ENCODE results near the gene MKRN2.
"Not testable (repeated sequence)": the region's sequence is repeated elsewhere in the genome, so short reads cannot be mapped to it uniquely, and the experiment has no call there.

Gene MKRN2

GRCh38 chr3:12590096-12590495, 33.2 kb downstream of the MKRN2 start:
- ATAC-seq = no peak

- no peak for ATAC-seq
Observed at GRCh38 chr3:12591456-12591855, 34.6 kb downstream of the MKRN2 start.

DNA sequence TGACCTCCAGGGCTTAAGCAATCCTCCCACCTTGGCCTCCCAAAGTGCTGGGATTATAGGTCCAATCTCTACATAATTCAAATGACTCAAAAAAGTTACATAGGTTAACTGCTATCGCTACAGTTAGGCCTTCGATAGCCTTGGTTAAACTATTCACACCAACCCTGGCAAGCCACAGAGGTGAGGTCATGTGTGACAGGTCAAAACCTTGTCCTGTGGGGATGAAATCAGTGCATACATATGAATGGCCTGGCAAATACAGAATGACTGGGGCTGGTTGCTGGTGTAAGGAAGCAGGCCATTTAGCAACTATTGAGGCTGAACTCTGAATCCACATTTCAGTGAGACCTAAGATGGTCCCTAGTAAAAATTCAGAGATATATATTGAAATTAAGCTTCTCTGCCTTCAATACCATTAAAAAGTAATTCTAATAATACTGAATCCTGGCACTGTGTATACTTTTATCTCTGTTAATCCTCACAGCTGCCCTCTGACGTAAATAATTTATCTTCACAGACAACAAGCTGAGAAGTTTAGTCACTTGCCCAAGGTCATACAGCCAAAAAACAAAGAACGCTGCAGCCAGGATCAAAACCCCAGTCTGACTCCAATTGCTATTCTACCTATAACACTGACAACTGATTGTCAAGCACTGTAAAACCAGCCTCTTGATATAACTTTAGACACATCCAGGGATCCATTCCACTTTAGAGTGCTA, 35.3 kb downstream of the MKRN2 start:
- no peak for ATAC-seq

GRCh38 chr3:12593473-12593872, 36.6 kb downstream of the MKRN2 start:
- ATAC-seq = no peak

DNA sequence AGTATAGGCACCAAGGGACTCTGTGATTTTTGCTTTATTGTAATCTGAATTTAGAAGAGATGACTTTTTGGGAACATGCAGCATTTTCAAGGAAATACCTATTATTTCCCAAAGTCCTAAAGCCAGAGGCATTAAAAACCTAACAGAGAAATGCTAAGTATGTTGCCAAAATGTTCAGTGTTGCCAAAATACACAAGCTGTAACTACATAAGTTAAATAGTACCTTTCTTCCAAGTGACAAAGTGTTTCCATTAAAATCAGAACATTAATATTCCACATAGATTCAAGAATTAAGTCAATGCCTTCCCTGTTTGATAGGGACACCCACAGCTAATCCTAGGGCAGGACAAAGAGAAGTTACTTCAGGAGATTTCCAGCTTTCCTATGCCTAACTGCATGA, 42.0 kb downstream of the MKRN2 start:
- no peak for ATAC-seq

- no peak for ATAC-seq
Observed at GRCh38 chr3:12601072-12601471, 44.2 kb downstream of the MKRN2 start.

DNA sequence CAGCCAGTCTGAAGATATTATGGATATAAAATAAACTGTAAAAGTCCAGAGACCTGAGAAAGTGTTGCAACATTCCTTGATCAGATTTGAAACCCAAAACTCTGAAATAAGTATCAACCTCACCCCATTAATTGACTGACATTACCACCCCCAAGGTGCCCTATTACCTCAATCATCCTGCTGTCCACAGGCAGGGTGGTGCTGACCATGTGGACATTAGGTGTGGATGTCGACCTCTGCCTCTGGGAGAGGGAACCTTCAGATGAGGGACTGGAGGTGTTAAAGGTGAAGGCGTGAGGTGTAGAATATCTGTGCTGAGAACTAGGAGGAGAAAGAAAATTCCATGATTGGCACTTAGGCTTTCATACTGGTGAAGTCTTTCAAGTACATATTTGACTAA, 47.1 kb downstream of the MKRN2 start:
- ATAC-seq = no peak

- peak in 1 of 2 donors; percentile 12 for ATAC-seq
Observed at GRCh38 chr3:12608376-12608775, 51.5 kb downstream of the MKRN2 start.

- no peak for ATAC-seq
Observed at GRCh38 chr3:12611117-12611516, 54.2 kb downstream of the MKRN2 start.

DNA sequence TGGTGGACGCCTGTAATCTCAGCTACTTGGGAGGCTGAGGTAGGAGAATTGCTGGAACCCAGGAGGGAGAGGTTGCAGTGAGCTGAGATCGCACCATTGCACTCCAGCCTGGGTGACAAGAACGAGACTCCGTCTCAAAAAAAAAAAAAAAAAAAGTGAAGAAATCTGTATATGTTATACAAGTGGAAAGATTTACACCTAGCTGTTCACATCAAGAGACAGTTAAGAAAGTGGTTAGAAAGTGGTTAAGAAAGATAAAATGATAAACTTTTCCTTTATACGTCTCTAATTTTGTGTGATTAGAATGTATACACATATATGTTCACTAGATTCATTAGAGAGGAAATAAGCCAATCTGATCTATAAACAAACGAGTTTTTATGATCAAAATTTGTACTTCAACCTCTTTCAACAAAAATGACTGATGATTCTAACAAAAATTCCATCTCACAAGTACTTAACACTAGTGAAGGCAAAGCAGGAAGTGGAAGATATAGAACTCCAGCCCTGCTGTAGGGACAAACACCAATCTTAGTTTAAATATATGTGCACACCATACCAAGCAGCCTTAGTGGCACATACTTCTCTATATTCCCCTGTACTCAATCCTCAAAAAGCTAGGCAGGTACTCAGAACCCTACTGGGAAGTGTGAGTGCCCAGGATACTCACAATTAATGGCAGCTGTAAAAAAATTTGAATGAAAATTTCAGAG, 55.8 kb downstream of the MKRN2 start:
- no peak for ATAC-seq

- peak in 1 of 2 donors; percentile 37 for ATAC-seq
Observed at GRCh38 chr3:12613250-12613649, 56.4 kb downstream of the MKRN2 start.

DNA sequence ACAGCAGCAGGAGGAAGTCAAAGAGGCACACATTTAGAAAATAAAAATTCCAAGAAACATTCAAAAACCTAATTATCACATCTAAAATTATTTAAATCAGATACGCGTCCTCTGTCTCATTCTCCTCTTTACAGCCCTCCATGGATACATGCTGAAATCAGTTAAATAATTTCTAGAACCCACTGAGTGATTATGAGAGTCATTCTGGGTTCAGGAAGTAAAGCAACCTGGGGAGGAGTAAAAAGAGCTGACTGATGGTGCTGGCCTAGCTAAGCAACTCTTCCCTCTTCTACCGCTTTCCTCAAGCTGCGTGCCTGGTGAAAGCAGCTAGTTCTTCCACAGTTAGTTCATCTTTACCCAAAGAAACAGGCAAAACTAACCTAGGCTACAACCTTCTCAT, 58.4 kb downstream of the MKRN2 start:
- peak; percentile 33 to 53 for ATAC-seq

- no peak for ATAC-seq
Observed at GRCh38 chr3:12618426-12618825, 61.5 kb downstream of the MKRN2 start.

DNA sequence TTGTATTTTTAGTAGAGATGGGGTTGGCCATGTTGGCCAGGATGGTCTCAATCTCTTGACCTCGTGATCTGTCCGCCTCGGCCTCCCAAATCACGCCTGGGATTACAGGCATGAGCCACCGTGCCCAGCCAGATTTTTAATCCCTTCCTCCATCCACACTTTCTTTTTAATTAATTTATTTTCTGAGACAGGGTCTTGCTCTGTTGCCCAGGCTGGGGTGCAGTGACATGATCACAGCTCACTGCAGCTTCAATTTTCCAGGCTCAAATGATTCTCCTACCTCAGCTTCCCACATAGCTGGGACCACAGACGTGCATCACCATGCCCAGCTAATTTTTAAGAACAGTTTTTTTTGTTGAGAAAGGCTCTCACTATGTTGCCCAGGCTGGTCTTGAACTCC, 63.4 kb downstream of the MKRN2 start:
- no peak for ATAC-seq

DNA sequence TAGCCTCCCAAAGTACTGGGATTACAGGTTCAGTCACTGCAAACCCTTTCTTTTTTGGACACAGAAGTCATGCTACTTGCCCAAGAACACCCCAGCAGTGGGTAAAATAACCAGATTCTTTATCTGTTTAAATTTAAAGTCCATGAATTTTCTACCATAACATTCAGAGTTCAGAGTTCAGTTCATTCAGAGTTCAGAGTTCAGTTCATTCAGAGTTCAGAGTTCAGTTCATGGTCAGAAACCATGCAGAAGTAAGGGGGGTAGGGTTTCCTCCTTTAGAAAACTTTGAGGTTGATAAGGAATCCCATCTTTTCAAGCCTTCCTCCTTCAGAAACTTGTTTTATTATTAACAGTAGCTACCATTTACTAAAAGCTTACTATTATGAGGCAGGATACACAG, 63.8 kb downstream of the MKRN2 start:
- ATAC-seq = no peak

GRCh38 chr3:12622335-12622734, 65.4 kb downstream of the MKRN2 start:
- ATAC-seq = no peak

GRCh38 chr3:12624056-12624455, 67.2 kb downstream of the MKRN2 start:
- no peak for ATAC-seq

- not testable (repeated sequence) for ATAC-seq
Observed at GRCh38 chr3:12624964-12625363, 68.1 kb downstream of the MKRN2 start.

GRCh38 chr3:12627370-12627769, 70.5 kb downstream of the MKRN2 start:
- peak; percentile 56 to 62 for ATAC-seq

DNA sequence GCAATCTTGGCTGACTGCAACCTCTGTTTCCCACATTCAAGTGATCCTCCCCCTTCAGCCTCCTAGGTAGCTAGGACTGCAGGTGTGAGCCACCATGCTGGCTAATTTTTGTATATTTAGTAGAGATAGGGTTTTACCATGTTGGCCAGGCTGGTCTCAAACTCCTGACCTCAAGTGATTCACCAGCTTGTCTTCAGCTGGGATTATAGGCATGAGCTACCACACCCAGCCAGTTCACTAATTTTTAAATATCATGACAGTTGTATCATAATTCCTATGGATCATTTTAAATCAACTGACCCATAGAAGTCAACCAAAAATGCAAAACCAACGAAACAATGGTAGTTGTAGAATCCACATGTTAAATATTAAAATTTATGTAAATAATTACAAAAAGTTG, 71.9 kb downstream of the MKRN2 start:
- ATAC-seq = no peak

- ATAC-seq = no peak
Observed at GRCh38 chr3:12629560-12629959, 72.7 kb downstream of the MKRN2 start.

DNA sequence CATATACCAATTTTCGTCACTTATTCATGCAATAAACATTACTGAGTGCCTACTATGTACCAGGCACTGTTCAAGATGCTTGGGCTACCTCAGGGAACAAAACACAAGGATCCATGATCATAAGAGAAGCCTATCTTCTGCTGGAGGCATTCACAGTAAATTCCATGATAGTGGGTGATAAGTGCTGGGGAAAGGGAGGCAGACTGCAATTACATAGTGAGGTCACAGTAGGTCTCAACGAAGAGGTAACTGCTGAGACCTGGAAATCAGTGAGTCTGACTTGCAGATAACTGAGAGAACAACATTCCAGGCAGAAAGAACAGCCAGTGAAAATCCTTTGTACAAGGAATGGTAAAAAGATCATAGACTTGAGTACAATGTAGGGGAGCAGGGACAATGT, 73.4 kb downstream of the MKRN2 start:
- ATAC-seq = no peak

GRCh38 chr3:12630843-12631242, 74.0 kb downstream of the MKRN2 start:
- peak in 1 of 2 donors; percentile 49 for ATAC-seq

DNA sequence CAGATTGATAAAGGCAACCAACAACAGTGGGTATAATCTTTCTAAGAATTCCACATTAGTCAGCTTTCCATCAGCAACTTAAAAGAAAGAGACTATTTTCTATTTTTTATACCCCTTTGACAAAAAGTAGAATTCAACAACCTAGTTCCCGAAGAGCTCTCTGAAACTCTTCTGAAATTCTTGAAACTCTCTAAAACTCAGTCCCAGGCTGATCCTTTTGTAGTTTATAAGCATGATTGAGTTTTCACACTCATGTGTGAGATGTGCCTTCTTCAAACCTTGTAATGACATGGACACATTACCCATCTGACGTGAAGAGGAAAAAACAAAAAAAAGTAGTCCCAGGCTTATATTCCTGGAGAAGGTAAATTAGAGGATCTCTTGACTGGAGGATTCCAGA, 75.6 kb downstream of the MKRN2 start:
- ATAC-seq = peak in 1 of 2 donors; percentile 27

GRCh38 chr3:12633108-12633507, 76.2 kb downstream of the MKRN2 start:
- no peak for ATAC-seq

All from activated CD4-positive, CD25-positive, alpha-beta regulatory T cell treated with anti-CD3 and anti-CD28 coated beads, Interleukin-2, amount 50 U/mL, for 24 hours (primary cell).